Dermis microvascular lymphatic vessel endothelial cell (primary cell): ENCODE results near the gene TGFB2. TPM values are rescaled to one million over a fixed set of nuclear protein-coding genes. Genes with fewer than 3 reads are reported as not detected.

Source experiments
- DNase-seq, 2 donors: peaks; one replicate each; pipeline versions ENCODE4 v3.0.0 to v3.0.0-alpha.2; 2010; ENCODE audit warnings: low read depth in 2 of 2
- total RNA-seq: library from RNA; depleted of rRNA; stranded (reverse); fragments of >200 nt; gene quantifications from 2 replicates; pipeline ENCODE4 v1.2.1, GENCODE V29; 2014

The TGFB2 gene
- total RNA-seq, 1 donor from 2014 or later: 13.4 TPM

GRCh38 chr1:218332416-218332815 lies 12.7 kb upstream of the TGFB2 start:
- no peak for DNase-seq

- DNase-seq: no peak
These were observed 8.8 kb upstream of the TGFB2 start for GRCh38 chr1:218336328-218336727.

DNA sequence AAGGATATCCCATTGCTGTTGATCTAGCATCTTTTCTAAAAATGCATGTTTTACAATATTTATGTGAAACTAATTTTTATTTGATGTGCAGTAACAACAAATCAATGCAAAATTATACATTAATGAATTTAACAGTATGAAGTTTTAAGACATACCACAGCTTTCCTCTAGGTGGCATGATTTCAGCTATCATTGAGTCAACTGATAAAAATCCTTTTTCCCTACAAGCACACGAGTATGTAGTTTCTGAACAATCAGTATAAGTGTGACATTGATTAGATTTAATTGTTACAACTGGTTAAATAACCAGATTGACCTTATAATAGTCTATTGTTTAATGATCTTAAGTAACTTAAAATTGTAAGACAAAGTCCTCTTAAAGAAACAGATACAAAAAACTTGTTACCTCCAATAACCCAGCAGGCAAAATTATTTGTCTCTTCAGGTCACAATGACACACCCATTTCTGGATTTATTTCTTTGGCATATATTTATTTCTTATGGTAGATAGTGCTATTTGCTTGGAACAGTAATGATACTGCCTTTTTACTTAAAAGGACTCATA lies 5.8 kb upstream of the TGFB2 start:
- peak in 1 of 2 donors; percentile 63 for DNase-seq

- DNase-seq: no peak
These were observed 3.8 kb upstream of the TGFB2 start for GRCh38 chr1:218341325-218341724.

- DNase-seq: no peak
These were observed 3.0 kb upstream of the TGFB2 start for GRCh38 chr1:218342091-218342490.

GRCh38 chr1:218345673-218346390 lies 696 bp downstream of the TGFB2 start:
- peak in 1 of 2 donors; percentile 70 for DNase-seq

DNA sequence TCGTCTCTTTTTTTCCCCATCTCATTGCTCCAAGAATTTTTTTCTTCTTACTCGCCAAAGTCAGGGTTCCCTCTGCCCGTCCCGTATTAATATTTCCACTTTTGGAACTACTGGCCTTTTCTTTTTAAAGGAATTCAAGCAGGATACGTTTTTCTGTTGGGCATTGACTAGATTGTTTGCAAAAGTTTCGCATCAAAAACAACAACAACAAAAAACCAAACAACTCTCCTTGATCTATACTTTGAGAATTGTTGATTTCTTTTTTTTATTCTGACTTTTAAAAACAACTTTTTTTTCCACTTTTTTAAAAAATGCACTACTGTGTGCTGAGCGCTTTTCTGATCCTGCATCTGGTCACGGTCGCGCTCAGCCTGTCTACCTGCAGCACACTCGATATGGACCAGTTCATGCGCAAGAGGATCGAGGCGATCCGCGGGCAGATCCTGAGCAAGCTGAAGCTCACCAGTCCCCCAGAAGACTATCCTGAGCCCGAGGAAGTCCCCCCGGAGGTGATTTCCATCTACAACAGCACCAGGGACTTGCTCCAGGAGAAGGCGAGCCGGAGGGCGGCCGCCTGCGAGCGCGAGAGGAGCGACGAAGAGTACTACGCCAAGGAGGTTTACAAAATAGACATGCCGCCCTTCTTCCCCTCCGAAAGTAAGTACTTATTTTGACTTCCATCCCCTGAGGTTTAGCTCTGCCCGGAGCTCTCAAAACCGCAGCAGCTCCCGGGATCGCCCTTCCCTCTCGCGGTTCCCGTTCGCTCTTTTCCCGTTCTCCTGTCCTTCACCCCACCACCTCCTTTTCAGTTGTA lies 1.5 kb downstream of the TGFB2 start:
- DNase-seq: peak in 1 of 2 donors; percentile 43

- DNase-seq: peak in 1 of 2 donors; percentile 38
These were observed 2.2 kb downstream of the TGFB2 start for GRCh38 chr1:218347336-218347722.

GRCh38 chr1:218347723-218348627 lies 2.8 kb downstream of the TGFB2 start:
- peak in 1 of 2 donors; percentile 74 for DNase-seq

DNA sequence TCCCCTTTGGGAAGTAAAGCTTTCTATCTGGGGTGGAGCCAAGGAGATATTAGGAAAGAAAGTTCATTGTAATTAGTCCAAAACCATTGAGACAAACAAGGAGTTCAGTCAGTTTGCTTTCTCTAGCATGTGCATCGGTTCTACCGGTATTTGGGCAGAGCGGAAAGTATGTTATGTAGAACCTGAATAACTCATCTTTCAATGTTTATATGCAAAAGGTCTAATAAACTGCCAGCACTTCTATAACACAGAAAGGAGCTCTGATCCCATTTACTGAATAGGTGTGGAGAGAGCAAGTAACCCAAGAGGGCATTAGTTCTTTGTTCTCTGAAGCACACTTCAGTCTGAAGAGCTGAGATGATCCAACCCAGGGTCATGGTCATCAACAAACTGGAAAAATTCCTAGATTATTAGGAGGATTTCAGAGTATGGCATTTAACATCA lies 3.5 kb downstream of the TGFB2 start:
- peak in 1 of 2 donors; percentile 28 for DNase-seq

GRCh38 chr1:218349348-218350034 lies 4.4 kb downstream of the TGFB2 start:
- peak in 1 of 2 donors; percentile 33 for DNase-seq

GRCh38 chr1:218350035-218350525 lies 4.9 kb downstream of the TGFB2 start:
- no peak for DNase-seq

DNA sequence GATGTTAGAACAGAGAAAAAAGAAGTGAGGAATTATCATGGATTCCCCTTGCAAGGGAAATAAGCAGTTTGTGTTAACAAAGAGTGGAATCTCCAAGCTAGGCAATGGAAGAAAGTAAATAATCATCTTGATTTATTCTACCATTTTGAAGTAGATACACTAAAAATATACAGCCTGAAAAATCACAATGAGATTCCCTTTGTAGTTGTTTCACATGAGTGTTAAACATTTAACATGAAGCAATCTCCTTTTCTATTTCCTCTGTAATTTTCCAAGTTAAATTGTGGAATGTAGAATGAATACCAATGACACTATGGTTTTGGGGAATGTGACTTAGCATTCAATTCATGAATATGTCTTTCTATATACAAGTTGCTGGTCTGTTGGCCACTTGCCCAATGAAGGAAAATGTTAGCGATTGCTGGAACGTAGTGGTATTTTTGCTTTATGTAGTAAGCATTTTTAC lies 5.7 kb downstream of the TGFB2 start:
- peak; percentile 73 to 76 for DNase-seq

DNA sequence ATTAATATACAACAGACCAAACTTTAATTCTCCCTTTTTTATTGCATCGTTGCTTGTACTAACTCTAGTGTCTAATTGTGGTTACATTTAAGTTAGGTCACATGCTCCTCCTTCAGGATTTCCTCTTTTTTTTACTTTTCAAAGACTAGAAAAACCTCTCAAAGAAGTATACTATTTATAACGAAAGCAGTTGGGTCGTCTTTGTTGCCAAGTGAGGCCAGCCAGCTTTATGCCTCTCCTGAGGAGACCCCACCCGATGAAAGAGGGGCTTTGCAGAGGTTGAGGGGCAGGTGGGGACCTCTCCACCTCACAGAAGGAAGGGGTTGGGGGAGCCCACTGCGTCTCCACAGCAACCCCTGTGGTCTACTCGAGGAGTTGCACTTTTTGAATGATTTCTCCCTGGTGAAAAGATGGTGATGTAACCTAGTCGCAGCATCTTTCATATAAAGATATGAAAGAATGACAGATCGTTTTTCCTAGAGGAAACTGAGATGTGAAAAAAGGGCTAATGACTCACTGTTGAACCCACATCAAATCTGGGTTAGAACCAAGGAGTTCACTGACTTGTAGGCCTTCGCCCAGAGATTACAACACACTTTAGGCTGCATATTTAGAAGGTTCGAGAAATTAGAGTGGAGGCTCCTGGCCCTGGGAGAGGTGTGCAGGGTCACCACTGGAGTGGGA lies 6.4 kb downstream of the TGFB2 start:
- peak in 1 of 2 donors; percentile 62 for DNase-seq

DNA sequence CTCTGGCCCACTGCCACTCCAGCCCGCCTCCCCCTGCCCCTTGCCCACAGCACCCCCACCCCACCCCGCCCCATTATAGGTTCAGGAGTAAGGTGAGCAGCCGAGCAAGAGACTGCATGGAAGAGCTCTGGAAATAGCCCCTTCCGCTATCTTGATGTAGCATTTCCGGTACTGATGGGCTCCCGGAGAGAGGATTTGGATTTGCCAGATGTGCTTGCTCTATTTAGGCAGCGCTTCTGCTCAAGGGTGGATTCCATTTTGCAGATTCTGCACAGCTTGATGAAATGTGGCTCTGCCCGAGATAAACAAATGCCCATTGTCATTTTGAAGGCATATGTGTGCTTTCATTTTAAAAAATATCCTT lies 6.9 kb downstream of the TGFB2 start:
- no peak for DNase-seq

GRCh38 chr1:218353656-218354055 lies 8.5 kb downstream of the TGFB2 start:
- no peak for DNase-seq

DNA sequence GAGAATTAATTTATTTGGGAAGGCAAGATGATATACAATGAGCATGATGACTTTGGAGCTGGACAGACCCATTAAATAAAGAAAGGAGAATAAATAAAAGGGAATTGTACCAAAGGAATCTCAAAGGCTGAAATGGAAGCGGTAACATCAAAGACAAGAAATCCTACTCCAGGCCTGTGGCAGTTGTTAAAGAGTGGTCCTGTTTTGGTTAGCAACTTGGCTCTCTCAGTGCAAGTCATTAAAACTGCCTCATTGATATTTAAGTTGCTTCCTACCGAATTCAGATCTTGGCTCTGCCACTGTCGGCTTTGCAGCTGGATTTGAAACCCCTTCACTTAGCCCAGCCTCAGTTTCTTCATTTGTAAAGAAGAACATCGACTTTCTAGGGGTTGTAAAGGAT lies 10.1 kb downstream of the TGFB2 start:
- no peak for DNase-seq

- no peak for DNase-seq
These were observed 12.2 kb downstream of the TGFB2 start for GRCh38 chr1:218357211-218357892.

DNA sequence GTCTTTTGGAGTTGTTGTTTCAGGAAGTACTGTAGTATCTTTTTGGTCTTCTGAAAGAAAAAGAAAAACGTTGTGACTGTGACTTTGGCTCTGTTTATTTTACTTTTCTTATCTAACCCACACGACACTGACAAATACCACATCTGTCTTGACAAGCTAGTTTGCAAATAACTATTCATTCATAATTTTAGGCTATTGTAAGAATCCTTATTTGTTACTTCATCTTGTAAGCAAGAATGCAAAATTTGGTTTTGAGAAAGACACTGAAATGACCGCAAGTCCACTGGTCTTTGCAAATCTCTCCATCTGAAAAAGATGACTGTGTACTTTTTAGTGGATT lies 12.7 kb downstream of the TGFB2 start:
- DNase-seq: no peak
